ENCODE data around the gene VSX1. TPM values are rescaled to one million over a fixed set of nuclear protein-coding genes. Genes with fewer than 3 reads are reported as not detected.

Gene VSX1
- total and polyA plus RNA-seq, 8 donors, result 0.05 TPM; not detected in 7

GRCh38 chr20:25087186-25087929 lies 5.4 kb upstream of the VSX1 start:
- TF ChIP-seq POLR2A (IDR thresholded peaks at IDR 0.05), result no peak
- no peak for TF ChIP-seq EP300 (IDR thresholded peaks at IDR 0.05)
- no peak for TF ChIP-seq POLR2AphosphoS5 (IDR thresholded peaks at IDR 0.05)
- TF ChIP-seq CTCF (IDR thresholded peaks at IDR 0.05), result no peak
- H3K9me3 ChIP-seq, result no peaks in the 10 kb centered on the region
- no peak overlapping the region for H3K4me3 ChIP-seq
- no peak for DNase-seq
- WGBS, 5 donors, result 80 to 86% (median 86%) methylated on average over 4 of the region's 4 CpGs
- H3K27me3 ChIP-seq, result peaks cover 28 to 88% (median 44%) of the 10 kb centered on the region in 3 donors
- no peak overlapping the region for H3K27ac ChIP-seq
- no peaks in the 10 kb centered on the region for H3K36me3 ChIP-seq
- intact Hi-C loops (cut with DNase I; ENCODE audit: low total_unique reads), result no loop called here
- H3K4me1 ChIP-seq, result peaks cover 17 to 24% (median 20%) of the 10 kb centered on the region in 4 donors

- intact Hi-C loops (cut with DNase I; ENCODE audit: low total_unique reads), result no loop called here
- Histone ChIP-seq H3K27me3 (peaks cover 38 to 98% (median 58%) of the 10 kb centered on the region in 3 donors), H3K4me3 (no peak overlapping the region), H3K27ac (no peak overlapping the region), H3K36me3 (no peaks in the 10 kb centered on the region), H3K4me1 (peaks cover 25 to 37% (median 32%) of the 10 kb centered on the region in 4 donors), H3K9me3 (no peaks in the 10 kb centered on the region)
- TF ChIP-seq CTCF (IDR thresholded peaks at IDR 0.05) (no peak), POLR2AphosphoS5 (IDR thresholded peaks at IDR 0.05) (no peak)
- 61 to 72% (median 69%) methylated on average over 10 of the region's 10 CpGs for WGBS, 5 donors
- no peak for DNase-seq
These were observed 4.0 kb upstream of the VSX1 start for GRCh38 chr20:25085756-25086495.

GRCh38 chr20:25084626-25085187 lies 2.8 kb upstream of the VSX1 start:
- TF ChIP-seq POLR2A (IDR thresholded peaks at IDR 0.05) (no peak), CTCF (IDR thresholded peaks at IDR 0.05) (no peak), EP300 (IDR thresholded peaks at IDR 0.05) (no peak), POLR2AphosphoS5 (IDR thresholded peaks at IDR 0.05) (no peak)
- DNase-seq, result no peak
- WGBS, 5 donors, result 5 to 8% (median 5%) methylated on average over 24 to 36 of the region's 36 CpGs
- no peak overlapping the region for H3K27ac ChIP-seq
- H3K4me3 ChIP-seq, result peak overlapping the region in 1 of 4 donors; percentile 38
- no peaks in the 10 kb centered on the region for H3K9me3 ChIP-seq
- H3K4me1 ChIP-seq, result peaks cover 25 to 37% (median 32%) of the 10 kb centered on the region in 4 donors
- peaks cover 38 to 98% (median 69%) of the 10 kb centered on the region in 3 donors for H3K27me3 ChIP-seq
- H3K36me3 ChIP-seq, result no peaks in the 10 kb centered on the region
- intact Hi-C loops (cut with DNase I; ENCODE audit: low total_unique reads), result no loop called here

- peaks cover 25 to 37% (median 32%) of the 10 kb centered on the region in 4 donors for H3K4me1 ChIP-seq
- TF ChIP-seq EP300 (IDR thresholded peaks at IDR 0.05), result no peak
- no peak for TF ChIP-seq POLR2AphosphoS5 (IDR thresholded peaks at IDR 0.05)
- peak in 1 of 7 experiments; percentile 38 for TF ChIP-seq CTCF (IDR thresholded peaks at IDR 0.05)
- TF ChIP-seq POLR2A (IDR thresholded peaks at IDR 0.05), result no peak
- 5 to 8% (median 8%) methylated on average over 19 to 54 of the region's 54 CpGs for WGBS, 5 donors
- DNase-seq, result peak; percentile 48 to 65
- no peak overlapping the region for H3K27ac ChIP-seq
- no peaks in the 10 kb centered on the region for H3K9me3 ChIP-seq
- peak overlapping the region in 1 of 4 donors; percentile 38 for H3K4me3 ChIP-seq
- intact Hi-C loops (cut with DNase I; ENCODE audit: low total_unique reads), result no loop called here
- peaks cover 38 to 100% (median 76%) of the 10 kb centered on the region in 3 donors for H3K27me3 ChIP-seq
- H3K36me3 ChIP-seq, result no peaks in the 10 kb centered on the region
These were observed 2.1 kb upstream of the VSX1 start for GRCh38 chr20:25083773-25084625.

All from stomach (tissue), 9 donors.